Erythroblast (primary cell): ENCODE data around the gene LINC00237.

ENCODE experiments used
- GATA1 ChIP-seq: IDR thresholded peaks from 2 replicates; pipeline ENCODE4 v1.6.1; 2011; ENCODE audit warnings: low read depth, mild to moderate bottlenecking, control low read depth, low read length, moderate library complexity
- POLR2A ChIP-seq: IDR thresholded peaks from 2 replicates; pipeline ENCODE4 v1.6.1; 2011; ENCODE audit warnings: mild to moderate bottlenecking, low read length

DNA sequence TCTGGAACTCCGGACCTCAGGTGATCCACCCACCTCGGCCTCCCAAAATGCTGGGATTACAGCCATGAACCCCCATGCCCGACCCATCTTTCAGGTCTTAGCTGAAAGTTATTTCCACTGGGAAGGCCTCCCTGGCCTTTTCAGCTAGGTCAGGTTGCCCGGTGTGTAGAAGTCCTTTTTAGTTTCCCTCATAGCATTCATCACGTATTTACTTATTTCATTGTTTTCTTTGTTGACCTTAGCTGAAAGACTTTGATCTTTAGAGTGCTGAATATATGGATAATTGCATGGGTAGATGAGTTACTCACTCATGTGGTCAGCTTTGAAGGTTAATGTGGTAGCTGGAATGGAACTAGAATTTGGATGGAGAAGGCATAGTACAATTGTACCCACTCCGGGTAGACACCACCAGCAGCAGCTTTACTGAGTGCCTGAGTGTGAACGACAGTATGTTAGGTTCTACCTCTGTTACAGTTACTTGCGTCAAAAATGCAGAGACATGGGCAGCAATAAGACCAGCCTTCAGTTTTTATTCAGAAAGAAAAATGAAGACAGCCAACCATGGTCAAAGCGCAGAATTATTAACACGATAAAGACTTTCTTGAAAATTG is 28.8 kb upstream of the LINC00237 start:
- no peak for TF ChIP-seq POLR2A
- no peak for TF ChIP-seq GATA1
